ENCODE data around the gene NDUFAF8.

NDUFAF8 gene

GRCh38 chr17:81273698-81274470 lies 34.8 kb downstream of the NDUFAF8 start:
- DNase-seq (ENCODE audit: low read depth) = no peak

- DNase-seq (ENCODE audit: low read depth) = no peak
Observed at GRCh38 chr17:81274471-81274855, 35.3 kb downstream of the NDUFAF8 start.

- DNase-seq (ENCODE audit: low read depth) = no peak
Observed at GRCh38 chr17:81276781-81277180, 37.7 kb downstream of the NDUFAF8 start.

- DNase-seq (ENCODE audit: low read depth) = no peak
Observed at GRCh38 chr17:81277421-81277820, 38.3 kb downstream of the NDUFAF8 start.

- no peak for DNase-seq (ENCODE audit: low read depth)
Observed at GRCh38 chr17:81277946-81278693, 39.0 kb downstream of the NDUFAF8 start.

GRCh38 chr17:81278831-81279230 lies 39.7 kb downstream of the NDUFAF8 start:
- no peak for DNase-seq (ENCODE audit: low read depth)

- no peak for DNase-seq (ENCODE audit: low read depth)
Observed at GRCh38 chr17:81279278-81280275, 40.5 kb downstream of the NDUFAF8 start.

- DNase-seq (ENCODE audit: low read depth) = no peak
Observed at GRCh38 chr17:81280571-81280970, 41.5 kb downstream of the NDUFAF8 start.

GRCh38 chr17:81282141-81282540 lies 43.0 kb downstream of the NDUFAF8 start:
- DNase-seq (ENCODE audit: low read depth) = no peak

GRCh38 chr17:81282876-81283275 lies 43.8 kb downstream of the NDUFAF8 start:
- no peak for DNase-seq (ENCODE audit: low read depth)

- DNase-seq (ENCODE audit: low read depth) = no peak
Observed at GRCh38 chr17:81285179-81285878, 46.2 kb downstream of the NDUFAF8 start.

- DNase-seq (ENCODE audit: low read depth) = no peak
Observed at GRCh38 chr17:81285894-81286293, 46.8 kb downstream of the NDUFAF8 start.

GRCh38 chr17:81286491-81287145 lies 47.5 kb downstream of the NDUFAF8 start:
- no peak for DNase-seq (ENCODE audit: low read depth)

- DNase-seq (ENCODE audit: low read depth) = no peak
Observed at GRCh38 chr17:81287152-81287551, 48.0 kb downstream of the NDUFAF8 start.

- no peak for DNase-seq (ENCODE audit: low read depth)
Observed at GRCh38 chr17:81287741-81288430, 48.8 kb downstream of the NDUFAF8 start.

GRCh38 chr17:81288715-81289114 lies 49.6 kb downstream of the NDUFAF8 start:
- DNase-seq (ENCODE audit: low read depth) = no peak

- no peak for DNase-seq (ENCODE audit: low read depth)
Observed at GRCh38 chr17:81289627-81290026, 50.5 kb downstream of the NDUFAF8 start.

GRCh38 chr17:81290230-81290629 lies 51.1 kb downstream of the NDUFAF8 start:
- no peak for DNase-seq (ENCODE audit: low read depth)
